PC-9 (cell line): Measurements from ENCODE around the gene RYR1.

Experiments used
- EZH2 ChIP-seq: fragments of 200-600 bp; sonication (generic); IDR thresholded peaks from 2 replicates; pipeline ENCODE4 v1.8.0; 2017; ENCODE audit warnings: antibody characterized with exemption, low read depth
- TF ChIP-seq, protein P1 (sequence below): fragments of 200-600 bp; sonication (generic); conservative IDR thresholded peaks from 2 replicates; pipeline ENCODE4 v1.6.1; 2017; ENCODE audit warnings: mixed run types, antibody characterized with exemption, mild to moderate bottlenecking, moderate library complexity

DNA sequence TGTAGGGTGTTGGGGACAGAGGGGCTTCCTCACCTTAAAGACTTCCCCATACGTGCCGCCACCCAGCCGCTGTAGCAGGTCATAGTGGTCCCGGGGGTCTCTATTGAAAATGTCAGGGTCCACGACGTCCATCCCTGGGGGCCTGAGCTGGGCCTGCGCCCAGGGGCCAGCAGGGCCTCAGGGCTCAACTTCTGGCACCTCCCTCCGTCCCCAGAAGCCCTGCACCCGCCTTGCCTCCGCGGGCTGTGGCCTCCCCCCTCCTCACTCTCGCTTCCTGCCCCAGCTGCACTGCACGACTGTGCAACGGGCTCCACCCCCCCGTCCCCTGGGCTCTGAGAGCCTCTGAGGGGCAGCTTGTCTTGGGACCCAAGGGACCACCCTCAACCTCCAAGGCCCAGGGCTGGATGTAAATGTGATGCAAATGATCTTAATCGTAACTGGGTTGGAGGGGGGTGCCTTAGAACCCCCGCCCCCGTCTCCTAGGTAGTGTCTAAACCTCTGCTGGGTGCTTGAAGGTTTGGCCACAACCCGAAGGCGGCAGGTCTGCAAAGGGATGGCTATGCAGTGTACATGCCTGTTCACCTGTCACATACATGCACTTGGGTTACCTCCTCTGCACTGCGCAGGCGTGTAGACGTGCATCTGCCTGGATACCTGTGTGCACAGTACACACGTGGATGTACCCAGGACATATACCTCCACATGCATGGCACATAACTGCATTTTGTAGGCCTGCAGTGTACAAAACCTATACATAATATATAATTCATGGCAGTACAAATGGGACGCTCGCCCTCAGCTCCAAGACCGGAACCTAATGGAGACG lies 184.5 kb downstream of the RYR1 start, which contains the start of gene MAP4K1:
- TF ChIP-seq, protein P1, sequence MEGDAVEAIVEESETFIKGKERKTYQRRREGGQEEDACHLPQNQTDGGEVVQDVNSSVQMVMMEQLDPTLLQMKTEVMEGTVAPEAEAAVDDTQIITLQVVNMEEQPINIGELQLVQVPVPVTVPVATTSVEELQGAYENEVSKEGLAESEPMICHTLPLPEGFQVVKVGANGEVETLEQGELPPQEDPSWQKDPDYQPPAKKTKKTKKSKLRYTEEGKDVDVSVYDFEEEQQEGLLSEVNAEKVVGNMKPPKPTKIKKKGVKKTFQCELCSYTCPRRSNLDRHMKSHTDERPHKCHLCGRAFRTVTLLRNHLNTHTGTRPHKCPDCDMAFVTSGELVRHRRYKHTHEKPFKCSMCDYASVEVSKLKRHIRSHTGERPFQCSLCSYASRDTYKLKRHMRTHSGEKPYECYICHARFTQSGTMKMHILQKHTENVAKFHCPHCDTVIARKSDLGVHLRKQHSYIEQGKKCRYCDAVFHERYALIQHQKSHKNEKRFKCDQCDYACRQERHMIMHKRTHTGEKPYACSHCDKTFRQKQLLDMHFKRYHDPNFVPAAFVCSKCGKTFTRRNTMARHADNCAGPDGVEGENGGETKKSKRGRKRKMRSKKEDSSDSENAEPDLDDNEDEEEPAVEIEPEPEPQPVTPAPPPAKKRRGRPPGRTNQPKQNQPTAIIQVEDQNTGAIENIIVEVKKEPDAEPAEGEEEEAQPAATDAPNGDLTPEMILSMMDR: no peak
- no peak for TF ChIP-seq EZH2
